GM18508 (cell line): ENCODE data around the gene SLC2A14.
"Not testable (repeated sequence)": the region's sequence is repeated elsewhere in the genome, so short reads cannot be mapped to it uniquely, and the experiment has no call there.

Experiments
- ATAC-seq: cut with Tn5 transposase; IDR thresholded peaks from one replicate; pipeline ENCODE4 v1.9.1; 2021; ENCODE audit warnings: moderate number of reproducible peaks; ENCODE audit not compliant: insufficient read depth, unreplicated experiment

SLC2A14 gene

DNA sequence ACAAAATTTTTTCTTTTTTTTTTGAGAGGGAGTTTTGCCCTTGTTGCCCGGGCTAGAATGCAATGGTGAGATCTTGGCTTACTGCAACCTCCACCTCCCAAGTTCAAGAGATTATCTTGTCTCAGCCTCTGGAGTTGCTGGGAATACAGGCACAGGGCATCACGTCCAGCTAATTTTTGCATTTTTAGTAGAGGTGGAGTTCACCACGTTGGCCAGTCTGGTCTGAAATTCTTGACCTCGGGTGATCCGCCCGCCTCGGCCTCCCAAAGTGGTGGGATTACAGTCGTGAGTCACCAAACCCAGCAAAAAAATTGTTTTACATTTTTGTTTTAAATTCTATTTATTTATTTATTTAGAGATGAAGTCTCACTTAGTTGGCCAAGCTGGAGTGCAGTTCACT, 4.7 kb upstream of the SLC2A14 start:
- ATAC-seq: no peak

DNA sequence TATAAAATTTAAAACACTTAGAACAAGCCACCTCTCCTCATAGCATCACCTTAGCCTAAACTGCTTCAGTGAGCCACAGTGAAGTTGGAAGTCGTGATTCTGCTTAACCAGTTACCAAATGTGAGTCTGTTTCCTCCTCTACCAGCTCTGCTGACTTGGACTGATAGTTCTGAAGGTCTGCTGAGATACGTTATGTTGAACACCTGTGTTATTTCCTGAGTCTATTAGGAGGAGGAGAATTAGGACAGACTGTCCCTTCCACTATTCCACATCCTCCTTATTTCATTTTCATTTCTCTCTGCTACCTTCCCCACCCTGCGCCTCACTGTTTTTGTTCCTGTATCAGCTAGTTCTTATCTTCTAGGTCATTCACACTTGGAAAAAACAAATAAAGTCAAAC, 2.4 kb downstream of the SLC2A14 start:
- ATAC-seq: no peak

DNA sequence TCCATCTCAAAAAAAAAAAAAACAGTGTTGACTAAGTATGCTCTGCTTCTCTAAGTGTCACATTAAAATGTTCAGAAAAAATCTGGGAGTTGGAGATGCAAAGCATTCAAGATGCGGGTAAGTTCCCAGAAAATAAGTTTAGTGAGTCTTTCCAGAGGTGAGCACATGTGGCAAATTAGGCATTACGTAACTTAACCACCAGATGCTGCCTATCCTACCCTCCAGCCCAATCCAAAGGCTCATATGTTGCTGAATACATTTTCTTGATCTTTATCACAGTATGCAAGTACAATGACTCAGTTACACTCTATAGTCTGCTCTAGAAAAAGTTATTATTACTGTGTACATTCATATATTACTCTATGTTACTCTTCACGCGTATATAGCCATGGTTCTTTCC, 3.6 kb downstream of the SLC2A14 start:
- ATAC-seq: no peak

DNA sequence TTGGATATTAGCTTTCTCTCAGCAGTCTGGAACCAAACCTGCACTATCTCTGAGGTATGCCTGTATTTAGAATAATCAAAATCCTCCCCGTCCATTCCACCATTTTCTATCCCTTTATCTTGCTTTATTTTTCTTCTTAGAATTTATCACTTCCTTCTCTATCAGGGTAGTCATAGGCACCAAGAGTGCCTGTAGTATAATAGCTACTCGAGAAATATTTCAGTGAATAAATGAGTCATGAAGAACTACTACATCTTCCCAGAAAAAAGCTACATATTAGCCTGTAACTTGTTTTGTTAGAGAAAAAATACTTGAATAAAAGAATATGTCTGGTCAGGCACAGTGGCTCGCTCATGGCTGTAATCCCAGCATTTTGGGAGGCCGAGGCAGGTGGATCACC, 4.3 kb downstream of the SLC2A14 start:
- ATAC-seq: no peak

DNA sequence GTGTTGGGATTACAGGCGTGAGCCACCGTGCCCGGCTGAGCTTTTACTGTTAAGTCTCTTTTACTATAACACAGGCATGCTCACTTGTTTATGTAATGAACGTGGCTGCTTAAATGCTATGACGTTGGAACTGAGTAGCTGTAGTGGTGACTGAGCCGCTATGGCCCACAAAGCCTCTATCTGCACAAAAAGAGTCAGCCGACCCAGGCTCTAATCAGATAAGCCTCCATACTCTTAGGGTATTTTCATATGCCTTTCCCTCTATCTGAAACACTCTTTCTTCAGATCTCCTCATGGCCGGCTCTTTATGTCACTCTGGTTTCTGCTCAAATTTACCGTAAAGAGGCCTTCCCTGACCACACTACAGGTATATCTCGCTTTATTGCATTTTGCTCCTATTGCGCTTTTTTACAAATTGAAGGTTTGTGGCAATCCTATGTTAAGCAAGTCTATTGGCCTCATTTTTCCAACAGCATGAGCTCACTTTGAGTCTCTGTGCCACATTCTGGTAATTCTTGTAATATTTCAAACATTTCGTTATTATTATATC, 8.0 kb downstream of the SLC2A14 start:
- no peak for ATAC-seq

DNA sequence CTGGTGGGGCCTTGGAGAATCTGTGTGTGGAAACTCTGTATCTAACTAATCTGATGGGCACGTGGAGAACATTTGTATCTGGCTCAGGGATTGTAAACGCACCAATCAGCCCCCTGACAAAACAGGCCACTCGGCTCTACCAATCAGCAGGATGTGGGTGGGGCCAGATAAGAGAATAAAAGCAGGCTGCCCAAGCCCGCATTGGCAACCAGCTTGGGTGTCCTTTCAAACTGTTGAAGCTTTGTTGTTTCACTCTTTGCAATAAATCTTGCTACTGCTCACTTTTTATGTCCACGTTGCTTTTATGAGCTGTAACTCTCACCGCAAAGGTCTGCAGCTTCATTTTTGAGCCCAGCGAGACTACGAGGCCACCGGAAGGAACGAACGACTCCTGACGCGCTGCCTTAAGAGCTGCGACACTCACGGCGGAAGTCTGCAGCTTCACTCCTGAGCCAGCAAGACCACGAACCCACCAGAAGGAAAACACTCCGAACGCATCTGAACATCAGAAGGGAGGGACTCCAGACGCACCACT, 9.8 kb downstream of the SLC2A14 start:
- not testable (repeated sequence) for ATAC-seq

DNA sequence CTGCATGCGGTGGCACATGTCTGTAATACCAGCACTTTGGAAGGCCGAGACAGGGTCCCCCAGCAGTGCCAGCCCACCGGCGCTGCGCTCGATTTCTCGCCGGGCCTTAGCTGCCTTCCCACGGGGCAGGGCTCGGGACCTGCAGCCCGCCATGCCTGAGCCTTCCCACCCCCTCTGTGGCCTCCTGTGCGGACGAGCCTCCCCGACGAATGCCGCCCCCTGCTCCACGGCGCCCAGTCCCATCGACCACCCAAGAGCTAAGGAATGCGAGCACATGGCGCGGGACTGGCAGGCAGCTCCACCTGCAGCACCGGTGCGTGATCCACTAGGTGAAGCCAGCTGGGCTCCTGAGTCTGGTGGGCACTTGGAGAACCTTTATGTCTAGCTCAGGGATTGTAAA, 10.4 kb downstream of the SLC2A14 start:
- ATAC-seq: not testable (repeated sequence)

DNA sequence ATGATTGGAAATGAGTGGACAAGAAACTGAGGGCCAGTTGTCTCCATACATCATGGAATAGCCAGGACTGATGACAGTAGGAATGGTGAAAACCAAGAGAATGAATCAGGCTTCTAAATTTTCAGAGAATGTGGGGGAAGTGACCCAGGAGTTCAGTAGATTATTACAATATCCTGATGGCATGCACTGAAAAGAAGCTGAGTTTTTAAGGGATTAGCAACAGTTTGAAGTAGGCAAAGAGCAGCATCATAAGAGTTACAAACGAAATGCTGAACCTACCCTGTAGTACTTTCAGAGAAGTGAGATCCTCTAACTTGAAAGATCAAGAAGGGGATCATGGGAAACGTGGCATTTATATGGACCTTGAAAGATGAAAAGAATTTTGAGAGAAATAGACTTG, 13.2 kb downstream of the SLC2A14 start:
- ATAC-seq: no peak

DNA sequence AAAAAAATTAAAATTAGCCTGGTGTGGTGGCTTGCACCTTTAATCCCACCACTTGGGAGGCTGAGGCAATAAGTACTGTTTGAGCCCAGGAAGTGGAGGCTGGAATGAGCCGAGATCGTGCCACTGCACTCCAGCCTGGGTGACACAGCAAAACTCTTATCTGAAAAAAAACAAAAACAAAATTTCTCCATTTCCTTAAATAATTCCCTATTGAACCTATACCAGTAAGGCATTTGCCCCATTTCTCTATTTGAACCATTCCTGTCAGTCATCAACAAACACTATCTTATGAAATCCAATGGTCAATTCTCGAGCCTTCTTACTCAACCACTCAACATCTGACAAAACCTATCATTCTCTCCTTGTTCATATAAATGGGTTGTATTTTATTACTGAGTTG, 14.7 kb downstream of the SLC2A14 start:
- ATAC-seq: no peak

DNA sequence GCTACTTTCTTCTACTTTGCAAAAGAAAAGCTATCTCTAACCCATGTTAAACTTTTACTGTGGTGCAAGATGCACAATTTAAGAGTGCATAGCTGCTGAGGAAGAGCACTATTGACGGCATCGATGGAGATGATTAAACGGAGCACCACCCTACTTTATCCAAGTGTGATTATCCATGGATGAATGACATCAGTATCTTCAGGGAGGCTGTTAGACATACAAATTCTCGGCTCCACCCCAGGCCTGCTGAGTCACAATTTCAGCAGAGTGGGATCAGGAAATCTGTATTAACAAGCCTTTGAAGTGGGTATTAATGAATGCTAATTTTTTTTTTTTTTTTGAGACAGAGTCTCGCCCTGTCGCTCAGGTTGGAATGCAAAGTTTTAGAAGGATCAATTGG, 16.2 kb downstream of the SLC2A14 start:
- no peak for ATAC-seq

DNA sequence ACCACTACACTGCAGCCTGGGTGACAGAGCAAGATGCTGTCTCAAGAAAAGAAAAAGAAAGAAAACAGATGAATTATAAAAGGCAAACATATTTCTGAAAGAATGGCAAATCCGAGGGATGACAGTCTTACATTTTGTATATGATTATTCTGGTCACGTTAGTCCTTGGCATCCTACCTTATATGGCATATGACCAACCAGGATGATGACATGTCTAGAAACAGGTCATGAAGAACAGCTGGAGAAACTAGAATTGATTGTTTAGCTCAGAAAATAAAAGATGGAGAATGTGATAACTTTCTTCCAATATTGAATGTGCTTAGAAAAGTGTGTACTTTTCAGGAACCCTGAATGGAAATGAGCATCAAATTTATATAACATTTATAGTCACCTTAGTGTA, 19.2 kb downstream of the SLC2A14 start:
- ATAC-seq: no peak

DNA sequence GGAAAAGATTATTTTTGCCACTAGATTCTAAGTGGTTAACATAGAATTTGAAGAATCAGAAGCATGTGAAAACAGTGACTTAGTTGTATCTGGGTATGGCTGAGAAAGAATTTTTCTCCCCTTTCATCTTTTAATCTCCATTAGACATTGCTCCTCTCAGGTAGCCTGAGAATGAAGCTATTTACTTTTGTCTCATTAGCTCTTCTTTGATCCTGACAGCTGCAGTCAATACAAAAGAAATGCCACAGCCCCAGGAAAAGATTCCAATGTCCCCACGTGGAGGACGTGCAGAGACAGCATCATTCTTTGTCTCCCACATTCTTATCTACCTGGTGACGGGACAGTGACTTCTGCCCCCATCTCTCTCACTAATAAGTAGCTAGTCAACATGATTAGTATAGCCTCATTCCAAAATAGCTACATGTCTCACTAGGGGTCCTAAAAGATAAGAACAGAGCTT, 21.1 kb downstream of the SLC2A14 start:
- not testable (repeated sequence) for ATAC-seq

DNA sequence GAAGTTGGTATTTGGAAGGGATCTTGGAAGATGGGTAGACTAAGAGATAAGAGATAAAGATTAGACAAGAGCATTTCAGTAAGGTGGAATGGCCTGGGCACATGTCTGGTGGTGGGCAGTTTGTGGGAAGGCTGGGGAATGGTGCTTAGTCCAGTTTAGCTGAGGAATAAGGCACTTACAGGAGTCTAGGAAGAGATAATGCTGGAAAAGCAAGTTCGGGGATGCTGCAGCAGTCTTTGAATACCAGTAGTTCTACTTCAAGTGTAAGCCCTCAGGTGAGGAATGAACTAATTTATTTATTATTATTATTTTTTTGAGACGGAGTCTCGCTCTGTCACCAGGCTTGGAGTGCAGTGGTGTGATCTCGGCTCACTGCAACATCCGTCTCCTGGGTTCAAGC, 22.6 kb downstream of the SLC2A14 start:
- not testable (repeated sequence) for ATAC-seq

DNA sequence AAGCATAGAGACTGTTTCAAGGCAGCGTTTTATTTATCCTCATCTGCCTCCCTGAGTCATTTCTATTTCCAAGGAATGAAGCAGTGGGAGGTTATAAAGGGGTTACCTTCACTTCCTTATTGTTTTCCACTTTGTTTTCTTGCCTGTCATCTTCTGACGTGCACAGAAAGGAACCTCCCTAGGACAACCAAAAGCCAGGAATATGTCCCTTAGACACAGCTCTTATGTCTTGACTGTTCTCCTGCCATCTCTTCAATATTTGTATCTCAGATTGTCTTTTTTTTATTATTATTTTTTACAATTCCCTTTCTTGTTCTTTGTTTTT, 24.7 kb downstream of the SLC2A14 start:
- not testable (repeated sequence) for ATAC-seq

DNA sequence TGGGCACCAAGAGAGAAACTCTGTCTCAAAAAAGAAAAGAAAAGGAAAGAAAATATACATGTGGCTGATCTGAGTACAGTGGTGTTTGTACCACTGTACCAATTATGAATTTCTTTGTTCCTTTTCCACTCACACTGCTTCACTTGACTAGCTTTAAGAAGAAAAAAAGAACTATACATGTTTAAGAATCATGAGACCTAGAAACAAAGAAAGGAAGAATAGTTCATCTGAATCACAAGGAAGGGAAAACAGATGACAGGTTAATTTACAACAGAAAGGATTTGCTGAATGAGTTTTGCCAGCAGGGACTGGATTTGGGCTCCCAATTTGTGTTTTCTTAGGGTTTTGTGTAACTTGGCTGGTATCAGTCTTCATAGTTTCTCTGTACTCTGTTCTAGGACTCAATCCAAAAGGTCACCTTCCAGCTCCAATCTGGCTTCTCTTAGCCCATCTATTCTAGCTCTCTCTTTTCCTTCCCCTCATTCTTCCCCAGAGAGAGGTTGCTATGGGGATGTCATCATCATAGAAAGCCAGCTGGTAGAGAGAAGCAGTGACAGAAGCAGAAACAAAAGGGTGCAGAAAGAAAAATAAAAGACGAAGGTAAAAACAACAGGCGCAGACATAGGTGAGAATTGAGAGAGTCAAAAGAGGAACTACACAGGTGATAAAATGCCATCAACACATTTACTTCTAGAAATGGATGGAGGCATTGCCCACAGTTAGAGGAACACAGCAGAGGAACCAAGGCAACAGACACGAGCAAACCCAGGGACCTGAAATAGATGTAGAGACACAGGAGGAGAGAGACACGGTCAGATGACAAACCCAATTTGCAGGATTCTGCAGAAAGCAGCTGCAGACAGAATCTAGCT, 25.3 kb downstream of the SLC2A14 start:
- ATAC-seq: not testable (repeated sequence)

DNA sequence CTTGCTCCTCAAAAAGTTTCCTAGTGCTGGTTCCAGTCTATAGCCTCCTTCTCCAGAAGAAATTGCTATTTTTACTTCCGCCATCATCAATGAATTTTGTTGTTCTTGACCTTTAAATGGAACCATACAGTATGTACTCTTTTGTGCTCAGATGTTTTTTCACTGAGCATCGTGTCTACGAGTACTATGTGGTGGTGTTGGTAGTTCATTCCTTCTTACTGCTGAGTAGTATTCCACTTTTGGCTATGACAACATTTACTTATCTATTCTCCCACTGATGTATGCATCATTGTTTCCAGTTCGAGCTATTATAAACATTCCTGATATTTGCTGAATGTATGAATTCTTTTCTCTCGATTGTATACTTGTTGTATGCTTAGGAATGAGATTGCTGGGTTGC, 28.6 kb downstream of the SLC2A14 start:
- no peak for ATAC-seq

DNA sequence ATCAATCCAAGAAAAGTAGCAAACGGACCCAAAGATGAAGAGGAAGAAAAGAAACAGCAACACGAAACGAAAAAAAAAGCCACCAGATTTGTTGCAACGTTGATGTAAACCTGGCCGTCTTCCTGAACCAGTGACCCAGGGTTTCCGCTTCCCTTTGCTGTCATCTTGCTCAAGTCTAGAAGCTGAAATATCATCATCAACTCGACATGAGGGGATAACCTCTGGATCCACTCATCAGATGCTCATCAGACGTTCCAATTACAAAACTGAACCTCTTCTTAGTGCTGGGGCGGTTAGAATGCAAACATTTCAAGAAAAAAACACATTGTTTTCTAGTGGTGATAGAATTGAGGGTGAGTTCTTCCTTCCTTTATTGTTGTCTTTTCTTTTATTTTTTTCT, 29.1 kb downstream of the SLC2A14 start:
- ATAC-seq: not testable (repeated sequence)

DNA sequence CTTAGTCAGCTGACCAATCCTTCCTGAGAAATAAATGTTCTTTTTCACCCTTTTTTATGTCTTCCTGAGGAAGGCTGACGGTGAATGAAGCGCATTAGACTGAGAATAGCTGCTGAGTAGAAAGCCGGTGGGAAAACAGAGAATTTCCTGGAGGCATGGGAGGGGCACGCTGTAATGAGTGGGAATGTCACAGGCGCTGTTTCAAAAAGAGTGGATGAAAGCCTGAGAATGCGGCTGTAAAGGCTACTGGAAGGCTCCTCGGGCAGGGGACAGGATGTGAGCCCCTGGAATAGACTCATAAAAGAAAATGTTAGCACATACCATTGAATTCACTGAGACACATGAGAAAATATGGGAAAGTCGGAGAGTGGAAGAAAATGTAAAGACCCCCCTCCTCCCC, 29.6 kb downstream of the SLC2A14 start:
- ATAC-seq: not testable (repeated sequence)

DNA sequence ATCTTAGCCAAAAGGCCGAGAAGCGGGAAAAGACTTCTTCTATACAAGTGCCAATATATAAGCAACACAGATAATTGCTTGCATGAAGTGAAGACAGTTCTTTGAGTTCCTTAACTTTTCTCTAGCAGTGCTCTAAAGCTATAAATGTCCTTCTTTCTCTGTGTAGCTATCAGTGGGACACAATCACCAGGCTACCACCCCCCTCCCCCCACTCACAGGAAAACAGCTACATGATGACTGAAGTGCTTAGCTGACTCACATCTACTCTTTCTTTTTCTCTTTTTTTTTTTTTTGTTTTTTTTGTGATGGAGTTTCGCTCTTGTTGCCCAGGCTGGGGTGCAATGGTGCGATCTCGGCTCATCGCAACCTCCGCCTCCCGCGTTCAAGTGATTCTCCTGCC, 30.3 kb downstream of the SLC2A14 start:
- not testable (repeated sequence) for ATAC-seq

DNA sequence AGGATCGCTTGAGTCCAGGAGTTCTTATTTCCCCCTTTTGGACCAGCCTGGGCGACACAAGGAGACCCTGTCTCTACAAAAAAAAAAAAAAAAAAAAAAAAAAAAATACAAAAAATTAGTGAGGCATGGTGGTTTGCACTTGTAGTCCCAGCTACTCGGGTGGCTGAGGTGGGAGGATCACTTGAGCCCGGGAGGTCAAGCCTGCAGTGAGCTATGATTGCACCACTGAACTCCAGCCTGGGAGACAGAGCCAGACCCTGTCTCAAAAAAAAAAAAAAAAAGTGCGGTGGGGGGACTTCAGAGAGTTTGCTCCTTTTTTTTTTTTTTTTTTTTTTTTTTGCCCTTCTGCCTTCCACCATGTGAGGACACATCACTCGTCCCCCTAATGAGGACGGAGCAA, 32.9 kb downstream of the SLC2A14 start:
- not testable (repeated sequence) for ATAC-seq

DNA sequence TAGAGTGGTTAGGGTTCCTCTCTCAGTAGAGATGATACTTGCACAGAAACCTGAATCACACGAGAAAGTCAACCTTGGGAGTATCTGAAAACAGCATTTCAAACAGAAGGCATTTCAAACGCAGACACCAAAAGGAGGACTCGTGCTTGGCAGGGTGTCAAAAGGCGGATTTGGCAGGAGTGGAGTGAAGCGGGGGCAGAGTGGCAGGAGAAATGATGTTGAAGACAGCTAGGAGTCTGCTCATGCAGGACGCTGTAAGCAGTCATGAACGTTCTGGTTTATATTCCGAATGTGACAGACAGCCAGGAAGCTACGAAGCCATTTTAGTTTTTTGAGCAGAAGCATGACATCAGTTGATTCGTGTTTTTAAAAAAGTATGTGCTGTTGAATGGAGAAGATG, 33.5 kb downstream of the SLC2A14 start:
- ATAC-seq: not testable (repeated sequence)

DNA sequence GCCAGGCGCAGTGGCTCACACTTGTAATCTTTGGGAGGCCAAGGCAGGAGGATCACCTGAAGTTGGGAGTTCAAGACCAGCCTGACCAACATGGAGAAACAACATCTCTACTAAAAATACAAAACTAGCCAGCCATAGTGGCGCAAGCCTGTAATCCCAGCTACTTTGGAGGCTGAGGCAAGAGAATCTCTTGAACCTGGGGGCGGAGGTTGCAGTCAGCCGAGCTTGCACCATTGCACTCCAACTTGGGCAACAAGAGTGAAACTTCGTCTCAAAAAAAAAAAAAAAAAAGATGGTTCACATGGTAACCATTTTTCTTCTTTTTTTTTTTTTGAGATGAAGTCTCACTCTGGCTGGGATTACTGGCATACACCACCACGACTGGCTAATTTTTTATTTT, 35.3 kb downstream of the SLC2A14 start:
- ATAC-seq: no peak
